GM12891 (cell line): Measurements from ENCODE around the gene ASCL4.

Experiments
- PAX5 ChIP-seq: IDR thresholded peaks from 2 replicates; pipeline ENCODE4 v1.6.1; 2011; ENCODE audit warnings: low read length, moderate library complexity, mild to moderate bottlenecking; ENCODE audit not compliant: insufficient read depth, severe bottlenecking
- POLR2A ChIP-seq: IDR thresholded peaks from 2 replicates; pipeline ENCODE4 v1.6.1; 2011; ENCODE audit warnings: low read depth, low read length, control low read depth
- POLR2AphosphoS5 ChIP-seq: IDR thresholded peaks from 2 replicates; pipeline ENCODE4 v1.6.1; 2011; ENCODE audit warnings: low read depth, low read length, control low read depth
- POU2F2 ChIP-seq: IDR thresholded peaks from 2 replicates; pipeline ENCODE4 v1.6.1; 2011; ENCODE audit warnings: low read depth, mild to moderate bottlenecking, control low read depth, low read length, moderate library complexity
- SPI1 ChIP-seq: IDR thresholded peaks from 2 replicates; pipeline ENCODE4 v1.6.1; 2011; ENCODE audit warnings: low read depth, low read length, control low read depth
- TAF1 ChIP-seq: IDR thresholded peaks from 2 replicates; pipeline ENCODE4 v1.6.1; 2011; ENCODE audit warnings: low read depth, low read length, control low read depth

- no peak for TF ChIP-seq TAF1
- no peak for TF ChIP-seq POLR2A
- no peak for TF ChIP-seq POLR2AphosphoS5
- no peak for TF ChIP-seq SPI1
- TF ChIP-seq POU2F2 = no peak
- TF ChIP-seq PAX5 = no peak
Measured at GRCh38 chr12:107822356-107822755, 47.9 kb downstream of the ASCL4 start.
